Right lobe of liver (tissue), 4 donors: Measurements from ENCODE around the gene VSX1.
A peak's percentile ranks its signal among the peaks of the same experiment; 100 is the strongest.

ENCODE experiments used
- POLR2A ChIP-seq: fragments of 450-650 bp; IDR thresholded peaks from one replicate; pipeline ENCODE4 v1.6.1; 2017; ENCODE audit warnings: antibody characterized with exemption, mild to moderate bottlenecking
- TF ChIP-seq, protein P1 (sequence below), 4 donors: fragments of 200-600 bp in 3 of 4; fragments of 450-650 bp in 1 of 4; IDR thresholded peaks; one replicate each; pipeline versions ENCODE4 v1.5.1 to v1.8.0; 2016 to 2022; ENCODE audit warnings: antibody characterized with exemption in 4 of 4, mild to moderate bottlenecking in 2 of 4
- donor health status: DM: no; HTN: no; CAD: no.
- donor health status: DM: no; HTN: no; CAD: no.
- donor health status: DM: no; HTN: yes; CAD: no.

DNA sequence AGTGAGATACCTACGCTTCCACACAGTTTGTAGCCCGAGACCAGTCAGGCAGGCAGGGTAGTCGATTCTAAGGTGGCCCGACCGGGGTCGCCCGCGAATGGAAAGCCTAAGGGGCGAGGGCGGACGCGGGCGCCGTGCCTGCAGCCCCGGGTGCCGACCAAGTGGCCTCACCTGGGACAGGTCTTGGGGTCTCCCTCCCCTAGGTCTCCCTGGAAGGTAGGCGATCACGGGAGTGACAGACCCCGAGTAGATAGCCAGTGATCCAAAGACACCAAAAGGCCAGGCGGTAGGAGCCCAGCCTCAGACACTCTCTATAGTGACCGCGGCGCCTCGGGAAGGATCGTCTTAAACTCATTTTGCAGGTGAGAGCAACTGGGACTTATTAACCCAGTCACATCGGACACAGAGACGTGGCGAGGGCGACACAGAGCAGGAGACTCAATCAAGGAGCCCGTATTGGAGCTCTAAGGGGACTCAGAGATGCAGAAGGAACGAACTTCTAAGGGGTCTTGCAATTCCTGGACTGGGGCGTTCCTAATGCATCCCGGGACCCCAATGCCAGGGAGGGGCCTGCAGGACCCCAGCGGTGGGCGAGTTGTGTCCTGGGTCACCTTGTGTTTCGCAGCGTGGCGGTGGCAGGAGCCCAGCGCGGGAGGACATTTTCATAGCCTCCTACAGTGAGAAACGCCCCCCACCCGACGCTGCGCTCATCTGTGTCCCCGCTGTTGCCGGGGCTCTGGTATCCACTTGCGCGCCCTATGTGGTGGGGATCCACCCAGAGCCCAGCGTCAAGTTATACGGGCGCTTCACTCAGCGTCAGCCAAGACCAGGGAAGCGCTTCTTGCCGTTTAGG, 2.1 kb upstream of the VSX1 start:
- TF ChIP-seq, protein P1, sequence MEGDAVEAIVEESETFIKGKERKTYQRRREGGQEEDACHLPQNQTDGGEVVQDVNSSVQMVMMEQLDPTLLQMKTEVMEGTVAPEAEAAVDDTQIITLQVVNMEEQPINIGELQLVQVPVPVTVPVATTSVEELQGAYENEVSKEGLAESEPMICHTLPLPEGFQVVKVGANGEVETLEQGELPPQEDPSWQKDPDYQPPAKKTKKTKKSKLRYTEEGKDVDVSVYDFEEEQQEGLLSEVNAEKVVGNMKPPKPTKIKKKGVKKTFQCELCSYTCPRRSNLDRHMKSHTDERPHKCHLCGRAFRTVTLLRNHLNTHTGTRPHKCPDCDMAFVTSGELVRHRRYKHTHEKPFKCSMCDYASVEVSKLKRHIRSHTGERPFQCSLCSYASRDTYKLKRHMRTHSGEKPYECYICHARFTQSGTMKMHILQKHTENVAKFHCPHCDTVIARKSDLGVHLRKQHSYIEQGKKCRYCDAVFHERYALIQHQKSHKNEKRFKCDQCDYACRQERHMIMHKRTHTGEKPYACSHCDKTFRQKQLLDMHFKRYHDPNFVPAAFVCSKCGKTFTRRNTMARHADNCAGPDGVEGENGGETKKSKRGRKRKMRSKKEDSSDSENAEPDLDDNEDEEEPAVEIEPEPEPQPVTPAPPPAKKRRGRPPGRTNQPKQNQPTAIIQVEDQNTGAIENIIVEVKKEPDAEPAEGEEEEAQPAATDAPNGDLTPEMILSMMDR (IDR thresholded peaks at IDR 0.05) = peak in 3 of 4 donors; percentile 27 to 36 (median 36)
- TF ChIP-seq POLR2A = no peak
